Naive B cell (primary cell): ENCODE data around the gene GPR156. TPM values are rescaled to one million over a fixed set of nuclear protein-coding genes. Genes with fewer than 3 reads are reported as not detected.
A peak's percentile ranks its signal among the peaks of the same experiment; 100 is the strongest.
"Not testable (repeated sequence)": the region's sequence is repeated elsewhere in the genome, so short reads cannot be mapped to it uniquely, and the experiment has no call there.

Experiments used
- ATAC-seq, 2 donors: fragments of 150-1000 bp; cut with Tn5 transposase; 2 replicates each; pipeline ENCODE4 v1.10.0; 2021; ENCODE audit warnings: low read depth in 2 of 2, mild to moderate bottlenecking in 2 of 2, moderate library complexity in 2 of 2
- DNase-seq: peaks from one replicate; pipeline ENCODE4 v3.0.0; 2022
- H3K27ac Mint-ChIP-seq, 6 donors: one replicate each; pipeline ENCODE4 v1.8.0; 2020 to 2022; ENCODE audit warnings: mild to moderate bottlenecking in 6 of 6, mixed read lengths in 6 of 6, moderate library complexity in 5 of 6, inconsistent platforms in 2 of 6
- H3K27me3 Mint-ChIP-seq, 3 donors: one replicate each; pipeline ENCODE4 v1.8.0; 2021 to 2022; ENCODE audit warnings: mixed read lengths in 3 of 3, mild to moderate bottlenecking in 1 of 3
- H3K36me3 Mint-ChIP-seq, 2 donors: one replicate each; pipeline ENCODE4 v1.8.0; 2020 to 2022; ENCODE audit warnings: mixed read lengths in 2 of 2, inconsistent platforms in 1 of 2, mild to moderate bottlenecking in 1 of 2
- H3K4me1 Mint-ChIP-seq, 3 donors: one replicate each; pipeline ENCODE4 v1.8.0; 2020 to 2022; ENCODE audit warnings: mixed read lengths in 3 of 3, inconsistent platforms in 1 of 3, mild to moderate bottlenecking in 1 of 3, moderate library complexity in 1 of 3
- H3K4me3 Mint-ChIP-seq, 8 donors: one replicate each; pipeline ENCODE4 v1.8.0; 2020 to 2022; ENCODE audit warnings: mild to moderate bottlenecking in 8 of 8, mixed read lengths in 8 of 8, moderate library complexity in 8 of 8, inconsistent platforms in 2 of 8
- H3K9me3 Mint-ChIP-seq, 7 donors: one replicate each; pipeline ENCODE4 v1.8.0; 2020 to 2022; ENCODE audit warnings: mixed read lengths in 7 of 7, mild to moderate bottlenecking in 5 of 7, inconsistent platforms in 2 of 7, moderate library complexity in 1 of 7
- polyA plus RNA-seq, 6 donors: library from polyadenylated mRNA; unstranded; fragments of 300-500 nt; fragmentation: Illumina TruSeq; gene quantifications; one replicate each; pipeline ENCODE4 v1.2.3, GENCODE V29; 2021; ENCODE audit warnings: low read depth in 6 of 6

The GPR156 gene
- polyA plus RNA-seq, 6 donors from 2014 or later, result not detected

DNA sequence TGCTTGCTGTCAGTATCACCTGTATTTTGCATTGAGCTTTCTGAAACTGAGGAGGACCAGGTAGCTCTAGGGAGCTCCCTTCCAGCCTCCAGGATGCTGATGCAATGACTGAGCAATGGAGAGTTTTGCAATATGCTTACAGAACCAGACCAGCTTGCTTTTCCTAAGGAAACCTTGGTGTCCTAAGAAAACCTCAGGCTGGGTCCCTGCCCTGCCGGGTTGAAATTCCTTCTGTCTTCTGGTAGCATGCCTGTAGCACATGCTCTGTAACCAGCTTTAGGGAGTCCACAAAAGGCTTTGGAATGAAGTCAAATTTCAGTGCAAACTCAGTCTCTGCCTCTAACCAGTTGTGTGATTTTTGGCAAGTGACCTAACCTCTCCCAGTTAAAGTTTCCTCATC is 125.0 kb downstream of the GPR156 start:
- Mint-ChIP-seq H3K27ac (no peak overlapping the region), H3K9me3 (peaks cover 6 to 31% (median 14%) of the 10 kb centered on the region in 7 donors), H3K4me1 (peaks cover 6 to 16% (median 16%) of the 10 kb centered on the region in 3 donors), H3K4me3 (no peak overlapping the region), H3K27me3 (no peaks in the 10 kb centered on the region), H3K36me3 (peaks cover 7 to 11% of the 10 kb centered on the region in 2 donors)
- DNase-seq, result no peak
- no peak for ATAC-seq

DNA sequence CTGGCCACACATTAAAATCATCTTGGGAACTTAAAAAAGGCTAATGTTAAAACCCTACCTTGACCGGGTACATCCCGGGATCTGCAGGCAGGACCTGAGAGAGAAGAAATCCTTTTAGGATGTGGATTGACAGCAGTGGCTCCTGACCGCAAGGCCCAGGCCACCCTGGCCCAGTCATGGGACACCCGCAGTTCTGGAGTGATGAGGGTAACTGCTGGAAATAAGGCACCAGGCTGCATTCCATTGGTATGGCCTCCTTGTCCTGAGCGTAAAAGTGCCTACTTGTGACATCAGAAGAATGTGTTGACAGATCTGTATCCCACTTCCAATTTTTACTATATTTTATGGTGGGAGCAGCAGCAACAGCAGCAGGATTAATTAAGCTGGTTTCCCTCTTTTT is 127.3 kb downstream of the GPR156 start:
- no peak for DNase-seq
- Mint-ChIP-seq H3K27ac (no peak overlapping the region), H3K9me3 (peaks cover 17 to 50% (median 23%) of the 10 kb centered on the region in 7 donors), H3K4me3 (no peak overlapping the region), H3K27me3 (no peaks in the 10 kb centered on the region), H3K4me1 (peaks cover 6 to 16% (median 14%) of the 10 kb centered on the region in 3 donors), H3K36me3 (peaks cover 7 to 20% of the 10 kb centered on the region in 2 donors)
- ATAC-seq, result no peak

DNA sequence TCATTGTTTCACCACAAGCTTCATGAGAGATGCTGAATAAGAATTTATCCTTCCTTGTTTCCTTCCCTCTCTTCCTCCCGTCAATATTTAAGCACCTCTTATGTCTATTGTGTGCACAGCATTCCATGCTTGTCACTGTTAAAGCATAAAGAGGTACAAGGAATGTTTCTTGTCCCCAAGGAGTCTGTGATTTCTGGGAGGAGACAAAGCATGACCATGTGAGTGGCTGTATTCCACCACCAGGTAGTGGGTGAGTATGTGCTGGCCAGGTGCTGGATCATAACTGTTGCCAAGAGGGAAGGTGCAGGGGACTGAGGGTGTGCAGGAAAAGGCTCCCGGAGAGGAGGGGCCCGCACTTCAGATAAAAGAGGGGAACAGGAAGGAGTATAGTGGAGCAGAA is 127.9 kb downstream of the GPR156 start:
- ATAC-seq, result no peak
- DNase-seq, result no peak
- Mint-ChIP-seq H3K27ac (no peak overlapping the region), H3K27me3 (no peaks in the 10 kb centered on the region), H3K9me3 (peaks cover 17 to 45% (median 22%) of the 10 kb centered on the region in 7 donors), H3K4me3 (no peak overlapping the region), H3K36me3 (peaks cover 6 to 20% of the 10 kb centered on the region in 2 donors), H3K4me1 (peaks cover 5 to 12% (median 11%) of the 10 kb centered on the region in 3 donors)

DNA sequence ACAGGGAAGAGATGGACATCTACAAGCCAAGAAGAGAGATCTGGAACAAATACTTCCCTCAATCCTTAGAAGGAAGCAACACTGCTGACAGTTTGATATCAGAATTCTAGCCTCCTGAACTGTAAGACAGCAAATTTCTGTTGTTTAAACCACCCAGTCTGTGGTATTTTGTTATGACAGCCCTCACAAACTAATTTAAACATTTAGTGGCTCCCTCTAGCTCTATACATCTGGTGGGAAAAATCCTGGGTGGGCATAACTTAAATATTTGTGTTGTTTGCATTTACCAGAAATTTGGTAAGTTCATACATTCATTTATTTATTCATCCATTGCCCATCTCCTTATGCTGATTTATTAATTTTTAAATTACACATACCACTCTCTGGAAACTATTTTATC is 128.3 kb downstream of the GPR156 start:
- H3K27ac Mint-ChIP-seq, result no peak overlapping the region
- no peak for DNase-seq
- peaks cover under 1 to 8% (median 7%) of the 10 kb centered on the region in 3 donors for H3K4me1 Mint-ChIP-seq
- no peak overlapping the region for H3K4me3 Mint-ChIP-seq
- peaks cover 2 to 20% of the 10 kb centered on the region in 2 donors for H3K36me3 Mint-ChIP-seq
- peaks cover 13 to 41% (median 20%) of the 10 kb centered on the region in 7 donors for H3K9me3 Mint-ChIP-seq
- ATAC-seq, result no peak
- H3K27me3 Mint-ChIP-seq, result no peaks in the 10 kb centered on the region

DNA sequence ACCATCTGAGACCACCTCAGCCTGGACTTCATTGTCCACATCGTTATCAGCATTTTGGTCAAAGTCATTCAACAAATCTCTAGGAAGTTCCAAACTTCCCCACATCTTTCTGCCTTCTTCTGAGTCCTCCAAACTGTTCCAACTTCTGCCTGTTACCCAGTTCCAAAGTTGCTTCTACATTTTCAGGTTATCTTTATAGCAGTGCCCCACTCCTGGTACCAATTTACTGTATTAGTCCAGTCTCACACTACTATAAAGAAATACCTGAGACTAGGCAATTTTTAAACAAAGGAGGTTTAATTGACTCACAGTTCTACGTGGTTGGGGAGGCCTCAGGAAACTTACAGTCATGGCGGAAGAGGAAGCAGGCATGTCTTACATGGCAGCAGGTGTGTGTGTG is 129.3 kb downstream of the GPR156 start:
- not testable (repeated sequence) for DNase-seq, H3K4me3 Mint-ChIP-seq, H3K27me3 Mint-ChIP-seq, H3K4me1 Mint-ChIP-seq, ATAC-seq
- peaks cover 12 to 38% (median 20%) of the 10 kb centered on the region in 7 donors for H3K9me3 Mint-ChIP-seq
- peak overlapping the region in 2 of 6 donors; percentile 16 to 33 for H3K27ac Mint-ChIP-seq
- peaks cover 0 to 20% of the 10 kb centered on the region in 2 donors for H3K36me3 Mint-ChIP-seq

DNA sequence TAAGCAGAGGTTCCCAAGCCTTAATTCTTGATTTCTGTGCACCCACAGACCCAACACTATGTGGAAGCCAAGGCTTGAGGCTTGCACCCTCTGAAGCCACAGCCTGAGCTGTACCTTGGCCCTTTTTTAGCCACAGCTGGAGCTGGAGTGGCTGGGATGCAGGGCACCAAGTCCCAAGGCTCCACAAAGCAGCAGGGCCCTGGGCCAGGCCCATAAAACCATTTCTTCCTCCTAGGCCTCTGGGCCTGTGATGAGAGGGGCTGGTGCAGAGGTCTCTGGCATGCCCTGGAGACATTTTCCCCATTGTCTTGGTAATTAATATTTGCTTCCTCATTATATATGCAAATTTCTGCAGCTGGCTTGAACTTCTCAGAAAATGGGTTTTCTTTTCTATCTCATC is 129.9 kb downstream of the GPR156 start:
- peaks cover 12 to 38% (median 20%) of the 10 kb centered on the region in 7 donors for H3K9me3 Mint-ChIP-seq
- no peaks in the 10 kb centered on the region for H3K27me3 Mint-ChIP-seq
- DNase-seq, result no peak
- H3K36me3 Mint-ChIP-seq, result peaks cover 0 to 20% of the 10 kb centered on the region in 2 donors
- H3K4me3 Mint-ChIP-seq, result no peak overlapping the region
- ATAC-seq, result no peak
- H3K4me1 Mint-ChIP-seq, result no peaks in the 10 kb centered on the region
- H3K27ac Mint-ChIP-seq, result no peak overlapping the region

DNA sequence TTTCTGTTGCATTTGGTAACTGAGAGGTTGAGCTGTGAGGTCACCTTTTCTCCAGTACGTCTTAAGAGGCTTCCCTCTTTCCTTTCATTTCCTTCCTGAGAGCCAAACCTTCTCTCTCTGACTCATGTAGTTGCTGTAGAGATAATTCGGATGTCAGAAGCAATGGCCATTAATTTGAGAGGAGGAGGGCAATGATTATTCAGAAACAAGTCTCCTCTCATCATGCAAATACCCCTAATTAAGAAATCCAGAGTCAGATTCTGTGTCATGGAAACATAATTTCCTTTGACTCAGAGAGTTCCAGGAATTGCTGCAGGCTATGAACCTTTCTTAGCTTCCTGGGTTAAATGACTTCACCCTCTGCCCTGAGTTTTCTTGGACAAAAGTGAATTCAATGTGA is 131.7 kb downstream of the GPR156 start:
- no peaks in the 10 kb centered on the region for H3K27me3 Mint-ChIP-seq
- H3K36me3 Mint-ChIP-seq, result peaks cover 0 to 20% of the 10 kb centered on the region in 2 donors
- peaks cover 12 to 38% (median 20%) of the 10 kb centered on the region in 7 donors for H3K9me3 Mint-ChIP-seq
- no peak overlapping the region for H3K4me3 Mint-ChIP-seq
- no peaks in the 10 kb centered on the region for H3K4me1 Mint-ChIP-seq
- ATAC-seq (no peak), DNase-seq (no peak)
- no peak overlapping the region for H3K27ac Mint-ChIP-seq

DNA sequence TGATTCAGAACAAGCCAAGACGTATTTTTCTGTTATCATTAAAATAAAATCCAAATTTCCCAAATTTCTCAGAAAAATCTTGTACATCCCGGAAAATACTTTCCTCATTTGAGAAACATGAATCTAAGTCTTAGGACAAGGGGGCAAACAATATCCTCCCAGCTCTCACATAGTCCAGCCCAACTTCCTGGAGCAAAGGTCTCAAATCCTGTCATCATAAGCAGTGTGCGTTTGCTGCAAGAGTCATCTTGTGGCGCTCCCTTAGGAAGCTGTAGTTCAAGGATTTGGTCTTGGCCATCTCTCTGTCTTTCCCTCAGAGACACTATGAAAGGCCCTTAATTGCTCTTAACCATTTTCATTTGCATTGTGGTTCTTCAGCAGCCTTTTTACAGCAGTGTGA is 133.2 kb downstream of the GPR156 start:
- Mint-ChIP-seq H3K27ac (no peak overlapping the region), H3K36me3 (peaks cover 0 to 20% of the 10 kb centered on the region in 2 donors), H3K9me3 (peaks cover 12 to 34% (median 20%) of the 10 kb centered on the region in 7 donors), H3K4me1 (peaks cover 0 to 5% (median 0%) of the 10 kb centered on the region in 3 donors), H3K4me3 (no peak overlapping the region), H3K27me3 (peaks cover 0 to 4% (median 0%) of the 10 kb centered on the region in 3 donors)
- DNase-seq (no peak), ATAC-seq (no peak)

DNA sequence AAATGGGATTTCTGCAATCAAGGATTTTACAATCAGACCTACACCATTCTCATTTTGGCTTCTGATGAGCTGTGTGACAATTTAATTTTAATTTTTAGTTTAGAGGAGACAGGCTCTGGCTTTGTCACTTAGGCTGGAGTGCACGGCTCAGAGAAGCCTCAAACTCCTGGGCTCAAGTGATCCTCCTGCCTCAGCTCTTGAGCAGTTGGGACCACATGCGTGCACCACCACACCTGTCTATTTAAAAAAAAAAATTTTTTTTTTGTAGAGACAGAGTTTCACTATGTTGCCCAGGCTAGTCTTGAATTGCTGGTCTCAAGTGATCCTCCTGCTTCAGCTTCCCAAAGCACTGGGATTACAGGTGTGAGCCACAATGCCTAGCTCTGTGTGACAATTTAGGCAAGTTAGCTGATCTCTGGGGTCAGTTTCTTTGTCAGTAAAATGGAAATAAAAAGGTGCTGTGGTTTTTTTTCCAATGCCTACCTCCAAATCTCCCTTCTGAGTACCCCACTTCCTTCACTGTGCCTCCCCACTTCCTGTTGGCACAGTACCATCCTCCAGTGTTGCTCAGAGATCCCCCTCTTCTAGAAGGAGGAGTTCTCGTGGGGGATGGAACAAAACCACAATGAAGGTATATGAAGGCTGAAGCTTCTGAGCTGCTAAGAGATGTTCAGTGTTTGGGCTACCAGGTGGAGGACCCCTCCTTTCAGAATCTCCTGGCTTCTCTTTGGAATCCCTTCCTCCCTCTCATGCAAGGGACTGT is 136.7 kb downstream of the GPR156 start:
- peaks cover 0 to 3% (median 0%) of the 10 kb centered on the region in 7 donors for H3K9me3 Mint-ChIP-seq
- no peak for ATAC-seq
- no peak overlapping the region for H3K27ac Mint-ChIP-seq
- H3K27me3 Mint-ChIP-seq, result peaks cover 0 to 4% (median 0%) of the 10 kb centered on the region in 3 donors
- peaks cover 0 to 5% (median 0%) of the 10 kb centered on the region in 3 donors for H3K4me1 Mint-ChIP-seq
- DNase-seq, result no peak
- no peaks in the 10 kb centered on the region for H3K36me3 Mint-ChIP-seq
- H3K4me3 Mint-ChIP-seq, result no peak overlapping the region

DNA sequence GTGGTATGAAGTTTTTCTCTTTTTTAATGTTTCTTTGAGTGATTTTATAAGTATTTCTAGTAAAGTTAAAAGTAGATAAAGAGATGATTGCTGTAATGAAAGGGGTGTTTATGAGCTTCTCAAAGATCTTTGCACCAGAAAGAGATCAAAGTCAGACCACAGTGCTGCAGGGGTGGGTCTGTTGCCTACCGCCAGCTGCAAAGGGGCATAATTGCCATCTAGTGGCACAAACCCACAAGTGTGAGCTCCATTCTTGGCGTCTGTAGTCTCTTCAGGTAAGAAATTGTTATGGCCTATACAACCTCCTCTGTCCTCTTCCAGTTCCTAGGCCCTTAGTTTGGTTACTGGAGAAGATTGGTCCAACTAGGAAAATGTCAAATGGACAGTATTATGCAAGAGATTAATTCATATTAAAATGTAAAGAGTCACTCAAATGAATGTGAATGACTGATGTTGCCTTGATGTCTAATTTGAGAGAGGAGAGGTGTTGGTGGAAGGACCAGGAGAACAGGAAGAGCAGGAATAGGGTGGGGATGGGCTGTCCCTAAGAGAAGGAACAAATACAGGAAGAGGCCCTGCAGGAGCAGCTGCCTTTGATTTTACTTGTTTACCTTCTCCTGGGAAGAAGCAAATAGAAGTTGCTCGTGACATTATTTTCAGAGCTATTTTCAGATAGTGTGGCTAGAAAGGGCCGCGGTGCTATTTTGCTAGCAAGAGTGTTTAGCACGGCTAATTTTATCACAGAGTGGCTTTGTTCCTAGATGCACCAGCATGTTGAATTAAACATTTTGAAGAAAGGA is 137.8 kb downstream of the GPR156 start:
- DNase-seq (peak; percentile 12), ATAC-seq (peak; percentile 35 to 53)
- H3K4me1 Mint-ChIP-seq, result peaks cover 0 to 5% (median 0%) of the 10 kb centered on the region in 3 donors
- no peaks in the 10 kb centered on the region for H3K36me3 Mint-ChIP-seq
- no peaks in the 10 kb centered on the region for H3K9me3 Mint-ChIP-seq
- no peak overlapping the region for H3K4me3 Mint-ChIP-seq
- H3K27me3 Mint-ChIP-seq, result peaks cover 0 to 4% (median 0%) of the 10 kb centered on the region in 3 donors
- H3K27ac Mint-ChIP-seq, result peak overlapping the region in 1 of 6 donors; percentile 6

DNA sequence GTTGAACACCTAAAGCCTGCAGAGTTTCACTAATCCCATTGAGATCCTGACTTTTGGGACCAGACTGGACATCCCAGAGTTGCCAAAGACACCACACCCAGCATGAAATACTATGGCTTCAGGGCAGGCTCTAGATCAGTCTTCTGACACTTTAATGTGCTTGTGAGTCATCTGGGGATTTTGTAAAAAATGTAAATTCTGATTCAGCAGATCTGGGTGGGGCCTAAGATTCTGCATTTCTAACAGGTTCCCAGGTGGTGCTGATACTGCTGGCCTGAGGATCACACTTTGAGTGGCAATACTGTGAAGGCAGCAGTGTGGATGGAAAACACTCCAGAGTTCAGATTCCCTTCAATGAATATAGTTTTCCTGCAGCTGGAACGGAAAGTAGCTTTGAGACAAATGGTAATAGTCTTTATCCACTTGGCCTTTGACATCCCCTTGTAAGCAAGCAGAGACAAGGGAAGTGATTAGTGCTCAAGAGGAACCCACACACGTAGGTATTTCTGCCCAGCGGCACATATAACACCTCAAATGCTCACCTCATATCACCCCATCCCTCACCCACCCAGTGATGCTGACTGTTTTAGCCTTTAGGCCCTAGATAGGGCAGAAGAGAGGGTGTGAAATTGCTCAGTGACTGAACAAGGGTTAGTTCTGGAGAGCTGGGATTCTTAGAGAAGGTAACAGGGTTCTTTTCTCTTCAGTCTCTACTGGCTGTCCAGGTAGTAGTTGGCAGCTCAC is 139.3 kb downstream of the GPR156 start:
- Mint-ChIP-seq H3K36me3 (no peaks in the 10 kb centered on the region), H3K27me3 (peaks cover 0 to 4% (median 0%) of the 10 kb centered on the region in 3 donors)

DNA sequence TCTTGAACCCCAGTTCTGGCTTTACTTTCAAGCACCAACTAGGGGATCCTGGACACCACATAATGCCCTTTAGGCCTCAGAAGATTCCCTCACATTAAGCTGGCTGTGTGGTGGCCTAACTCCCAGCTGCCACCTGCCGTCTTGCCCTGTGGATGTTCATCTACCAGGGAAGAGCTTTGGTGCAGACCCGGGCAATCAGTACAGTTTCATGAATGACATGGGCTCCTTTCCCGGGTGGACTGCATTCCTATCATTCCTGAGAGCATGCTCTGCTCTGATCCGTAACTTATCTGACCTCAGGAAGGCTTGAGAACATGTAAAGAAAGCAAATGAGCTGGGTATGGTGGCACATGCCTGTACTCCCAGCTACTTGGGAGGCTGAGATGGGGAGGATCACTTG is 140.8 kb downstream of the GPR156 start:
- no peak overlapping the region for H3K27ac Mint-ChIP-seq
- DNase-seq (no peak), ATAC-seq (no peak)
- H3K4me1 Mint-ChIP-seq, result peaks cover 0 to 5% (median 0%) of the 10 kb centered on the region in 3 donors
- H3K4me3 Mint-ChIP-seq, result no peak overlapping the region
- peaks cover 0 to 4% (median 0%) of the 10 kb centered on the region in 3 donors for H3K27me3 Mint-ChIP-seq
- no peaks in the 10 kb centered on the region for H3K9me3 Mint-ChIP-seq
- H3K36me3 Mint-ChIP-seq, result no peaks in the 10 kb centered on the region

More for the DNA sequence above, 139.3 kb downstream of the GPR156 start:
- Mint-ChIP-seq H3K9me3 (no peaks in the 10 kb centered on the region), H3K4me3 (no peak overlapping the region), H3K27ac (peak overlapping the region in 2 of 6 donors; percentile 38 to 62), H3K4me1 (peaks cover 0 to 5% (median 0%) of the 10 kb centered on the region in 3 donors)
- ATAC-seq (no peak), DNase-seq (no peak)

DNA sequence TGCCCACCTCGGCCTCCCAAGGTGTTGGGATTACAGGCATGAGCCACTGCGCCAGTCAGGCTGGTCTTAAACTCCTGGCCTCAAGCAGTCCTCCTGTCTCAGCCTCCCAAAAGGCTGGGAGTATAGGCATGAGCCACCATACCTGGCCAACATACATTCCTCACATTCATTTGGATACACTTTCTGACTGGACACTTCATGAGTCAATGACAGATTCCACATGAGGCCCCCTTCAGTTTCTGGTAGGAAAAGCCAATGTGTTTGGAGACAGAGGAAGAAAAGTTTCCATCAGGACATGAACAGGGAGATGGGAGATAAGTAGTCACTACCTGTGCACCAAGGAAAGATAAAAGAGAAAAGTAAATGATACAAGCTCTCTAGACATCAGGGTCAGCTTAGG is 141.3 kb downstream of the GPR156 start:
- Mint-ChIP-seq H3K27me3 (peaks cover 0 to 4% (median 0%) of the 10 kb centered on the region in 3 donors), H3K27ac (no peak overlapping the region), H3K36me3 (no peaks in the 10 kb centered on the region), H3K4me3 (no peak overlapping the region), H3K9me3 (no peaks in the 10 kb centered on the region), H3K4me1 (peaks cover 0 to 5% (median 0%) of the 10 kb centered on the region in 3 donors)
- DNase-seq (no peak), ATAC-seq (no peak)
